Activated T-cell treated with anti-CD3 and anti-CD28 coated beads, Interleukin-2, amount 50 U/mL, for 4 hours (primary cell): ENCODE results near the gene SPINK8. TPM values are rescaled to one million over a fixed set of nuclear protein-coding genes. Genes with fewer than 3 reads are reported as not detected.
A peak's percentile ranks its signal among the peaks of the same experiment; 100 is the strongest.

Experiments used
- ATAC-seq, 2 donors: fragments of 200-7000 bp; cut with Tn5 transposase; one replicate each; pipeline ENCODE4 v1.10.0; 2021
- DNase-seq: peaks from one replicate; pipeline ENCODE4 v3.0.0-alpha.2; 2020
- H3K27me3 Mint-ChIP-seq: one replicate; pipeline ENCODE4 v1.8.0; 2021; ENCODE audit warnings: low read depth, mixed read lengths
- H3K36me3 Mint-ChIP-seq: one replicate; pipeline ENCODE4 v1.8.0; 2022; ENCODE audit warnings: mixed read lengths; ENCODE audit not compliant: insufficient read depth
- H3K4me1 Mint-ChIP-seq: one replicate; pipeline ENCODE4 v1.8.0; 2021; ENCODE audit warnings: low read depth, mixed read lengths
- H3K4me3 Mint-ChIP-seq: one replicate; pipeline ENCODE4 v1.8.0; 2021; ENCODE audit warnings: mild to moderate bottlenecking, moderate library complexity, mixed read lengths
- H3K9me3 Mint-ChIP-seq: one replicate; pipeline ENCODE4 v1.8.0; 2021; ENCODE audit warnings: mixed read lengths
- total RNA-seq, 3 donors: library from RNA; stranded (reverse); gene quantifications; one replicate each; pipeline ENCODE4 v1.2.1, GENCODE V29; 2021

SPINK8 gene
- total RNA-seq, 3 donors from 2014 or later: not detected

DNA sequence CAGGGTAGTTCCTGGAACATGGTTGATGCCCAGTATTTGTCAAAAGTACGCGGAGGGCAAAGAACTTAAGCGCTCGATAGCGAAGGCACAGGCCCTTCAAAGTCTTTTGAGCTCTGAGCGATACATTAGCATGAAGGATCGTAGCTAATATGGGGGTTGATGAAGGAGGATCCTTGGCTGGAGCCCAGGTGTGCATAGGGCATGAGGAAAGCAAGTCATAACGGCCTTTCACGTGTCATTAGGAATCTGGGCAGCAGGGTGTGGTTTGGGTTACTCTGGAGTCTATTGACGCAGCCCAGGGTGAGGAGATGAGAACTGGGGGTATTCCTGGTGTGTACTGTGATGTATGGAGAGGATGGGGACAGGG, 31.7 kb downstream of the SPINK8 start:
- Mint-ChIP-seq H3K36me3 (peaks cover 15% of the 10 kb centered on the region), H3K4me1 (peaks cover 32% of the 10 kb centered on the region), H3K4me3 (peak overlapping the region; percentile 96), H3K9me3 (peaks cover 4% of the 10 kb centered on the region), H3K27me3 (peaks cover 1% of the 10 kb centered on the region)
- ATAC-seq (peak; percentile 1), DNase-seq (no peak)

GRCh38 chr3:48301020-48301799, 32.3 kb downstream of the SPINK8 start, which contains the start of gene NME6:
TSS of gene NME6 (minus strand) at chr3:48301367.
- peaks cover 32% of the 10 kb centered on the region for H3K4me1 Mint-ChIP-seq
- peaks cover 4% of the 10 kb centered on the region for H3K9me3 Mint-ChIP-seq
- ATAC-seq (peak; percentile 91), DNase-seq (peak; percentile 90)
- H3K4me3 Mint-ChIP-seq: peak within 1 kb of the TSS; percentile 96
- H3K36me3 Mint-ChIP-seq: peaks cover 21% of the 10 kb centered on the region
- no peaks in the 10 kb centered on the region for H3K27me3 Mint-ChIP-seq

DNA sequence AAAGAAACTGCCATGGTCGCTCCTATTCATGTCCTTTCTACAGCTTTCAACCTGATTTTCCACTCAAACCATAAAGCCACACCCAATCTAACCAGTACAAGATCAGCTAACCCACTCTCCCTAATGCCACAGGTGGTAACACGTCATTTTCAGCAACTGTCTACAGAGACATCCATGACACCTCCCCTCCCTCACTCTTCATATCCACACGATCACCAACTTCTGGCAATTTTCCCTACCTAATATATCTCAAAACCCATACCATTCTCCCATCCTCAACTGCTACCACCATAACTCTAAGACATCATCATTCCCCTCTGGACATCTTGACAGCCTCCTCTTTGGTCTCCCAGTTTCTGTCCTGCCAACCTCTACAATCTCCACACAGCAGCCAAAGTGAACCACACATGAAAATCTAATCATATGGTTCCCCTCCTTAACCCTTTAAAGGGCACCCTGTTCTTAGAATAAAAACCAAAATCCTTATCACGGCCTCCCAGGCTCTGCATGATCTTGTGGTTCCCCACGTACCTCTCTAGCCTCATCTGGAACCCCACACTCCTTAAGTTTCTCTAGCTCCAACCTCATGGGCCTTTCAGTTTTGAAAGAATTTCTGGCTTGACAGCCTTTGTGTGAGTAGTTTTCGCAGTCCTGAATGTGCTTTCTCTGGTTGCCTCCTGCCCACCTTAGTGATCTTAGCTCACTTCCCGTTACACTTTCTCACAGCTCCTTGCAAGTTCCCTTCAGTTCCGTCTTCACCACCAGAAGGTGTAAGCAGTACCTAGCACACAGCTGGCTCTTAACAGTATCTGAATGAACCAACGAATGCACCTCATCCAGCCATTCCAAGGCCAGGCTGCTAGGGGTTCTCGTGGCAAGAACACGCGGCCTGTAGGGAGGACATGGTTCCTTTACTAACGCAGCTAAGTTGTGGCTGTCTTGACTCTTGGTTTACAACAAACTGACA, 33.4 kb downstream of the SPINK8 start:
- ATAC-seq (peak; percentile 44 to 47), DNase-seq (peak; percentile 6)
- Mint-ChIP-seq H3K4me1 (peaks cover 32% of the 10 kb centered on the region), H3K36me3 (peaks cover 22% of the 10 kb centered on the region), H3K9me3 (peaks cover 4% of the 10 kb centered on the region), H3K27me3 (no peaks in the 10 kb centered on the region), H3K4me3 (peak overlapping the region; percentile 96)

GRCh38 chr3:48297111-48297810, 36.2 kb downstream of the SPINK8 start:
- no peaks in the 10 kb centered on the region for H3K27me3 Mint-ChIP-seq
- ATAC-seq (no peak), DNase-seq (no peak)
- H3K4me1 Mint-ChIP-seq: peaks cover 27% of the 10 kb centered on the region
- peaks cover 32% of the 10 kb centered on the region for H3K36me3 Mint-ChIP-seq
- no peak overlapping the region for H3K4me3 Mint-ChIP-seq
- H3K9me3 Mint-ChIP-seq: no peaks in the 10 kb centered on the region

- H3K27me3 Mint-ChIP-seq: no peaks in the 10 kb centered on the region
- no peak for ATAC-seq
- DNase-seq: no peak
- no peak overlapping the region for H3K4me3 Mint-ChIP-seq
- no peaks in the 10 kb centered on the region for H3K9me3 Mint-ChIP-seq
- H3K4me1 Mint-ChIP-seq: peaks cover 21% of the 10 kb centered on the region
- peaks cover 37% of the 10 kb centered on the region for H3K36me3 Mint-ChIP-seq
These were observed 36.8 kb downstream of the SPINK8 start for GRCh38 chr3:48296699-48297098.

DNA sequence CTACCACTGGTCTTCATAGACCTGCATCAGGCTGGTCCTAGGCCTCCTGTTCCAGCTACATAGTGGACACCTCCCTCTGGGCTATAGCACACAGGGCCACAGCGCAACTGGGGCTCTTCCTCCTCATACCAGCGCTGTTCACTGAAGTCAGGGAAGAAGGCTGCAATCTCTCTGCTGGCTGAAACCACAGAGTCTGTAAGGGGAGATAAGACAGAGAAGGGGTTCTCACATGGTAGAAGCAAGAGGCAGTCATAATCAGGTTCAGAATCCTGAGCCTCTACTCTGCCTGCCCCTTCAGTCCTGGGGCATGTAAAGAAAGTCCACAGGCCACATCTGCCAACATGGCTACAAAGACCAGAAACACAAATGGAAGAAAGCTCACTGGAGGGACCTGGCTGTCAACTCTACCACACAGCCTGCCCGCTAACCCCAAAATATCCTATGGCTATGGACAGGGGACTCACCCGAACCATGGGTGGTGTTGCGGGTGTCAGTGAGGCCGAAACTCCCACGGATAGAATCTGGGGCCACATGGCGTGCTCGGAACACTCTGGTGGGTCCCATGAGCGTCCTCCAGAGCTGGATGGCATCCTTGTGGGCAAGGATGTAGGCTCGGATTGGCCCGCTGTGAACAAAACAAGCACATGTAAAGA, 38.7 kb downstream of the SPINK8 start:
- Mint-ChIP-seq H3K27me3 (no peaks in the 10 kb centered on the region), H3K4me3 (no peak overlapping the region), H3K4me1 (peaks cover 12% of the 10 kb centered on the region), H3K36me3 (peaks cover 32% of the 10 kb centered on the region), H3K9me3 (peaks cover 1% of the 10 kb centered on the region)
- no peak for DNase-seq
- ATAC-seq: no peak

DNA sequence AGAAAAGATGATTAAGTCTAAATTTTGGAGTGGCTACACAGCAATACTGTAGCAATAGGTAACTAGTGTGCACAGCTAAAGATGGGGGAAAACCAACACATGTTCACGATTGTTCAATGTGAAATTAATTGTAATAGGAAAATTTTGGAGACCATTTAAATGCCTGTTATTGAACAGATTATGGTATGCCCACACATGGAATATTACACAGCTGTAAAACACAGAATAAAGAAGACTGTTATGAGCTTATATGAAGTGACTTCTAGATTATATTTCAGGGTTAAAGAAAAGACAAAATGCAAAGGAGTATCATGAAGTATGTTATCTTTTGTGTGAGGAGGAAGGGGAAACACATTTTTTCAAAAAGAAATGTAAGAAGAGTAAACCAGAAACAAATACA, 43.8 kb downstream of the SPINK8 start:
- H3K4me1 Mint-ChIP-seq: peaks cover 2% of the 10 kb centered on the region
- no peak for DNase-seq
- H3K36me3 Mint-ChIP-seq: peaks cover 30% of the 10 kb centered on the region
- no peak overlapping the region for H3K4me3 Mint-ChIP-seq
- H3K27me3 Mint-ChIP-seq: no peaks in the 10 kb centered on the region
- peaks cover 6% of the 10 kb centered on the region for H3K9me3 Mint-ChIP-seq
- no peak for ATAC-seq

DNA sequence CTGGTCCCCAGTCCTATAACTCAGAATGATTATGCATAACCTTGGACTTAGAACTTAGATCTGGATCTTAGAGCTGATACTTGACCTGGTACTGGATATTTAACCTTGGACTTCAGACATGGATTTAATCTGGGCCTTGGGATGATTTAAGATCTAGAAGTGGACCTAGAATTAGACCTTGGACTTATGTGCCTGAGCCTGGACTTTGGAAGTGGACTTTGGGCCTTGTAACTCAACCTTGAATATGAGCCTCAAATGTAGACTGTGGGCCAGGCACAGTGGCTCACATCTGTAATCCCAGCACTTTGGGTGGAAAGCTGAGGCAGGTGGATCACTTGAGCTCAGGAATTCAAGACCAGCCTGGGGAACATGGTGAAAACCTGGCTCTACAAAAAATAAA, 46.4 kb downstream of the SPINK8 start:
- H3K4me3 Mint-ChIP-seq: no peak overlapping the region

GRCh38 chr3:48286308-48286707, 47.2 kb downstream of the SPINK8 start:
- Mint-ChIP-seq H3K9me3 (peaks cover 6% of the 10 kb centered on the region), H3K4me1 (peaks cover 2% of the 10 kb centered on the region), H3K4me3 (no peak overlapping the region), H3K27me3 (no peaks in the 10 kb centered on the region), H3K36me3 (peaks cover 17% of the 10 kb centered on the region)
- ATAC-seq (no peak), DNase-seq (no peak)

More for the DNA sequence above, 46.4 kb downstream of the SPINK8 start:
- Mint-ChIP-seq H3K36me3 (peaks cover 19% of the 10 kb centered on the region), H3K27me3 (no peaks in the 10 kb centered on the region), H3K9me3 (peaks cover 6% of the 10 kb centered on the region), H3K4me1 (peaks cover 2% of the 10 kb centered on the region)
- DNase-seq: no peak
- no peak for ATAC-seq

DNA sequence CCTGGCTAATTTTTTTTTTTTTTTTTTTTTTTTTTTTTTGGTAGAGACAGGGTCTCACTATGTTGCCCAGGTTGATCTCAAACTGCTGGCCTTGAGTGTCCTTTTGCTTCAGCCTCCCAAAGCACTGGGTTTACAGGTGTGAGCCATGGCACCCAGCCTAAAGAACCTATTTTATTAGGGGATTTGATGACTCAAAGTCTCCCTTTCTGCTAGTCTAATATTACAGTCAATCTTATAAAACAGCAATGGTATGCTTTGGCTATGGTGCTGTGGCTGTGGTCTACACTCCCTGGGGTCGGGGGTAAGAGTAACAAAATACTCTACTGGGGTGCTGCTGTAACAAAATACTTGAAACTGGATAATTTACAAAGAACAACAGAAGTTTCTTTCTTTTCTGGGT, 47.8 kb downstream of the SPINK8 start:
- Mint-ChIP-seq H3K4me3 (no peak overlapping the region), H3K9me3 (peaks cover 6% of the 10 kb centered on the region), H3K27me3 (no peaks in the 10 kb centered on the region), H3K4me1 (peaks cover 2% of the 10 kb centered on the region), H3K36me3 (peaks cover 17% of the 10 kb centered on the region)
- ATAC-seq: no peak
- DNase-seq: no peak

GRCh38 chr3:48285132-48285531, 48.3 kb downstream of the SPINK8 start:
- Mint-ChIP-seq H3K4me3 (no peak overlapping the region), H3K4me1 (peaks cover 2% of the 10 kb centered on the region), H3K36me3 (peaks cover 17% of the 10 kb centered on the region), H3K9me3 (peaks cover 6% of the 10 kb centered on the region), H3K27me3 (no peaks in the 10 kb centered on the region)
- no peak for ATAC-seq
- DNase-seq: no peak

DNA sequence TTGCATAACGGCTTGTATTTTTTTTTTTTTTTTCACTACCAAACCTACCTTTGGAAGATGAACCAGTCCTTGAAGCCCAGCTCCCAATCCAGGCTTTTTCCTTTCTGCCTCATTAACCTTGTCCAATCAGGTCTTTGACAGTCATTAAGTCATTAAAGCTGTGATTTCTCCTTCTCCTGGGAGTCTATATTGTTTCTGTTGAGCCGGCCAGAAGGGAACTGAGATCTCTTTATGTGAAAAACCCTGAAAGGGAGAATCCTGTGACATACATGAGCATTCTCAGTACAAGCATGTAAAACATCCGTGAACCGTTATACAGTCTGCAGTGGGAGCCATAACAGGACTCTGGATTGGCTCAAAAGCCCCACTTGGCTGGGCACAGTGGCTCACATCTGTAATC, 52.6 kb downstream of the SPINK8 start:
- Mint-ChIP-seq H3K27me3 (no peaks in the 10 kb centered on the region), H3K4me3 (no peak overlapping the region), H3K36me3 (peaks cover 1% of the 10 kb centered on the region), H3K9me3 (no peaks in the 10 kb centered on the region), H3K4me1 (no peaks in the 10 kb centered on the region)
- DNase-seq (no peak), ATAC-seq (no peak)

GRCh38 chr3:48278884-48279559, 54.4 kb downstream of the SPINK8 start:
- Mint-ChIP-seq H3K9me3 (no peaks in the 10 kb centered on the region), H3K4me1 (no peaks in the 10 kb centered on the region), H3K4me3 (no peak overlapping the region), H3K27me3 (no peaks in the 10 kb centered on the region), H3K36me3 (peaks cover 1% of the 10 kb centered on the region)
- ATAC-seq: no peak
- no peak for DNase-seq
